Endothelial cell of umbilical vein (primary cell): Measurements from ENCODE around the gene CSMD2. TPM values are rescaled to one million over a fixed set of nuclear protein-coding genes. Genes with fewer than 3 reads are reported as not detected.

Experiments
- BruUV-seq: library from RNA; stranded (reverse); fragments of 400-500 nt; replicated peaks from 2 replicates; lab custom pipeline; 2021; lab: Mats Ljungman, UMichigan
- CTCF ChIA-PET: fragments of 300-600, 350-600 bp; sonication (Branson Sonifier 250); formaldehyde crosslinking; loops from one replicate; lab custom pipeline; 2021; ENCODE audit warnings: antibody characterized with exemption, inconsistent platforms; lab: Charles Lee
- POLR2A ChIA-PET: fragments of 300-600, 350-600 bp; sonication (Branson Sonifier 250); formaldehyde crosslinking; loops from one replicate; lab custom pipeline; 2021; ENCODE audit warnings: antibody characterized with exemption, inconsistent platforms; lab: Charles Lee
- DNase-seq: peaks from one replicate; pipeline ENCODE4 v3.0.0-alpha.2; 2011; ENCODE audit warnings: low read depth, low spot score
- FAIRE-seq: peaks from 2 replicates; lab custom pipeline; 2011; peaks lifted over from hg19 to GRCh38; lab: Jason Lieb, UNC
- H2AFZ ChIP-seq: 2 replicates; pipeline ENCODE4 v1.6.0; 2012; ENCODE audit warnings: low read depth, low read length, control low read depth, inconsistent platforms
- H3K27ac ChIP-seq: 2 replicates; pipeline ENCODE4 v1.5.1; 2011; ENCODE audit warnings: low read depth, mild to moderate bottlenecking, control low read depth, low read length, moderate library complexity; ENCODE audit not compliant: insufficient read depth
- H3K27me3 ChIP-seq, 2 experiments: 2 replicates each; pipeline versions ENCODE4 v1.6.0 to v1.6.1; 2011; ENCODE audit warnings: low read length in 2 of 2, mixed read lengths in 1 of 2; ENCODE audit not compliant: control insufficient read depth in 2 of 2, insufficient read depth in 2 of 2
- H3K36me3 ChIP-seq, 2 experiments: 2 replicates in 1 of 2; 3 replicates in 1 of 2; pipeline ENCODE4 v1.5.1; 2011; ENCODE audit warnings: low read length in 2 of 2, mild to moderate bottlenecking in 1 of 2, moderate library complexity in 1 of 2; ENCODE audit not compliant: control insufficient read depth in 2 of 2, insufficient read depth in 2 of 2; ENCODE audit errors: extremely low read depth in 1 of 2
- H3K4me1 ChIP-seq: 3 replicates; pipeline ENCODE4 v1.5.1; 2011; ENCODE audit warnings: mild to moderate bottlenecking, low read length; ENCODE audit not compliant: control insufficient read depth, insufficient read depth; ENCODE audit errors: extremely low read depth
- H3K4me2 ChIP-seq: 2 replicates; pipeline ENCODE4 v1.6.1; 2011; ENCODE audit warnings: low read length, control low read depth, mixed read lengths; ENCODE audit not compliant: insufficient read depth
- H3K4me3 ChIP-seq, 3 experiments: fragments of 200-600 bp in 1 of 3; sonication (generic), shearing (Covaris generic) in 1 of 3; replicated peaks in 1 of 3; 2 replicates each; pipeline ENCODE4 v1.5.1; 2011 to 2016; ENCODE audit warnings: control low read depth in 3 of 3, low read length in 3 of 3, mild to moderate bottlenecking in 2 of 3, inconsistent platforms in 1 of 3, low read depth in 1 of 3, moderate library complexity in 1 of 3; ENCODE audit not compliant: insufficient read depth in 1 of 3
- H3K79me2 ChIP-seq: 2 replicates; pipeline ENCODE4 v1.6.0; 2012; ENCODE audit warnings: low read length, inconsistent platforms; ENCODE audit not compliant: control insufficient read depth, insufficient read depth
- H3K9ac ChIP-seq: replicated peaks from 2 replicates; pipeline ENCODE3; 2011; ENCODE audit warnings: low read length, control low read depth; ENCODE audit not compliant: insufficient read depth; ENCODE audit errors: extremely low read depth
- H3K9me1 ChIP-seq: replicated peaks from 3 replicates; pipeline ENCODE4 v1.6.0; 2011; ENCODE audit warnings: mild to moderate bottlenecking, low read length; ENCODE audit not compliant: control insufficient read depth, insufficient read depth; ENCODE audit errors: extremely low read depth
- H3K9me3 ChIP-seq: replicated peaks from 2 replicates; pipeline ENCODE4 v1.5.1; 2012; ENCODE audit warnings: low read length, inconsistent platforms; ENCODE audit not compliant: control insufficient read depth, insufficient read depth
- H4K20me1 ChIP-seq: replicated peaks from 2 replicates; pipeline ENCODE3; 2011; ENCODE audit warnings: mild to moderate bottlenecking, low read length; ENCODE audit not compliant: control insufficient read depth, insufficient read depth; ENCODE audit errors: extremely low read depth
- EZH2 ChIP-seq: IDR thresholded peaks from 2 replicates; pipeline ENCODE4 v1.6.1; 2012; ENCODE audit warnings: borderline replicate concordance, low read depth, mild to moderate bottlenecking, moderate library complexity, low read length, inconsistent platforms; ENCODE audit not compliant: severe bottlenecking
- FOS ChIP-seq: IDR thresholded peaks from 2 replicates; pipeline ENCODE4 v1.6.1; 2011; ENCODE audit warnings: mild to moderate bottlenecking, low read length, moderate library complexity, borderline replicate concordance; ENCODE audit not compliant: insufficient read depth
- GATA2 ChIP-seq: IDR thresholded peaks from 2 replicates; pipeline ENCODE4 v1.7.0; 2011; ENCODE audit warnings: low read depth, mild to moderate bottlenecking, moderate library complexity, mixed read lengths, low read length; ENCODE audit not compliant: insufficient read length, insufficient read depth
- JUN ChIP-seq: IDR thresholded peaks from 2 replicates; pipeline ENCODE4 v1.6.1; 2011; ENCODE audit warnings: borderline replicate concordance, low read depth; ENCODE audit not compliant: insufficient read length, insufficient read depth
- MYC ChIP-seq: IDR thresholded peaks from one replicate; pipeline ENCODE4 v1.6.1; 2011; ENCODE audit warnings: mild to moderate bottlenecking, low read depth, low read length
- POLR2A ChIP-seq: IDR thresholded peaks from 2 replicates; pipeline ENCODE4 v1.6.1; 2012; ENCODE audit warnings: low read depth, mild to moderate bottlenecking, control low read depth, low read length
- POLR2AphosphoS5 ChIP-seq: IDR thresholded peaks from 2 replicates; pipeline ENCODE4 v1.6.1; 2012; ENCODE audit warnings: low read depth, mild to moderate bottlenecking, control low read depth, low read length, moderate library complexity; ENCODE audit not compliant: insufficient read depth
- dilution Hi-C: fragments of 300-500 bp; cut with MboI; formaldehyde crosslinking; loops from one replicate; pipeline ENCODE4 v1.15.0; 2019; ENCODE audit warnings: low sequenced_read_pairs; ENCODE audit not compliant: extremely low pct_ligation_motif_present
- intact Hi-C: fragments of 100-400 bp; cut with micrococcal nuclease; formaldehyde crosslinking; loops from one replicate; pipeline ENCODE4 v1.10.0; 2022
- polyA plus RNA-seq, 4 experiments: library from polyadenylated mRNA; depleted of rRNA in 3 of 4; stranded (reverse) in 3 of 4; unstranded in 1 of 4; fragments of >200 nt; gene quantifications; 2 replicates each; pipeline versions ENCODE4 v1.2.1 to v1.2.3, GENCODE V29; 2011 to 2012; ENCODE audit warnings: missing spikeins in 1 of 4
- total RNA-seq: library from RNA; stranded (reverse); gene quantifications from 2 replicates; pipeline ENCODE4 v1.2.3, GENCODE V29; 2021
- TF ChIP-seq, protein P1 (sequence below): IDR thresholded peaks from 2 replicates; pipeline ENCODE4 v1.6.1; 2011; ENCODE audit not compliant: insufficient read depth, insufficient read length
- TF ChIP-seq, protein P2 (sequence below), 2 donors: IDR thresholded peaks; 1 replicate in 1 of 2; 2 replicates in 1 of 2; pipeline ENCODE4 v1.5.1; 2011; ENCODE audit warnings: low read length in 2 of 2, mild to moderate bottlenecking in 2 of 2, moderate library complexity in 2 of 2, control low read depth in 1 of 2, inconsistent platforms in 1 of 2, low read depth in 1 of 2; ENCODE audit not compliant: insufficient read depth in 1 of 2; ENCODE audit errors: extremely low read depth in 1 of 2

The CSMD2 gene
- total and polyA plus RNA-seq, 2 donors (not counting 3 experiments of a cell fraction or from before 2014, with no cell fraction given): under 0.01 TPM; not detected in 1

DNA sequence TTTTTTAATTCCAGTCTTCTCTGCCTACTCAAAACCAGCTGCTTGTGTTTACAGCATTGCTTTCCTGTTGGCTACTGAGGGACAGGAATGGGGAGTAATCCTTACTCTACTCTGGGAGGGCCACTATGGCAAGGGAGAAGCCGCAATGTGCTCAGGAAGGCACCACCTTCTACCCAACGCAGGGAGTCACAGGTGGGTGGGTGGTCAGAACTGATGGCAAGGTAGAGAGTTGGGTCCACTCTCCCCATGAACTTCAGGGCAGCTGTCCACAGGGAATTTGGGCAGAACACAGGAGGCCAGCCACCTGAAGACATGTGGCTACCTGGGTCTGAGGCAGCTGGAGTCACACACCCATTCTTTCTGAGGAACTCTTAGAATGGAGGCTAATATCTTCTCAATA, 341.6 kb downstream of the CSMD2 start:
- no peak overlapping the region for H3K4me3 ChIP-seq
- H3K27ac ChIP-seq: no peak overlapping the region
- TF ChIP-seq POLR2AphosphoS5 (no peak), FOS (no peak), GATA2 (no peak), POLR2A (no peak), EZH2 (no peak), MYC (no peak), JUN (no peak)
- TF ChIP-seq, protein P1, sequence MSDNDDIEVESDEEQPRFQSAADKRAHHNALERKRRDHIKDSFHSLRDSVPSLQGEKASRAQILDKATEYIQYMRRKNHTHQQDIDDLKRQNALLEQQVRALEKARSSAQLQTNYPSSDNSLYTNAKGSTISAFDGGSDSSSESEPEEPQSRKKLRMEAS: no peak
- TF ChIP-seq, protein P2, sequence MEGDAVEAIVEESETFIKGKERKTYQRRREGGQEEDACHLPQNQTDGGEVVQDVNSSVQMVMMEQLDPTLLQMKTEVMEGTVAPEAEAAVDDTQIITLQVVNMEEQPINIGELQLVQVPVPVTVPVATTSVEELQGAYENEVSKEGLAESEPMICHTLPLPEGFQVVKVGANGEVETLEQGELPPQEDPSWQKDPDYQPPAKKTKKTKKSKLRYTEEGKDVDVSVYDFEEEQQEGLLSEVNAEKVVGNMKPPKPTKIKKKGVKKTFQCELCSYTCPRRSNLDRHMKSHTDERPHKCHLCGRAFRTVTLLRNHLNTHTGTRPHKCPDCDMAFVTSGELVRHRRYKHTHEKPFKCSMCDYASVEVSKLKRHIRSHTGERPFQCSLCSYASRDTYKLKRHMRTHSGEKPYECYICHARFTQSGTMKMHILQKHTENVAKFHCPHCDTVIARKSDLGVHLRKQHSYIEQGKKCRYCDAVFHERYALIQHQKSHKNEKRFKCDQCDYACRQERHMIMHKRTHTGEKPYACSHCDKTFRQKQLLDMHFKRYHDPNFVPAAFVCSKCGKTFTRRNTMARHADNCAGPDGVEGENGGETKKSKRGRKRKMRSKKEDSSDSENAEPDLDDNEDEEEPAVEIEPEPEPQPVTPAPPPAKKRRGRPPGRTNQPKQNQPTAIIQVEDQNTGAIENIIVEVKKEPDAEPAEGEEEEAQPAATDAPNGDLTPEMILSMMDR (IDR thresholded peaks at IDR 0.05; ENCODE audit: extremely low read depth in 1 of 2, insufficient read depth in 1 of 2, low read depth in 1 of 2, low read length in 2 of 2): no peak
- FAIRE-seq (no peak), DNase-seq (no peak)
- no peaks in the 10 kb centered on the region for H3K27me3 ChIP-seq
- H3K9ac ChIP-seq: no peak overlapping the region
- POLR2A ChIA-PET: no interaction called here
- no peak overlapping the region for H2AFZ ChIP-seq
- H3K36me3 ChIP-seq: no peaks in the 10 kb centered on the region
- intact Hi-C loops: no loop called here
- no peak overlapping the region for H3K4me2 ChIP-seq
- H3K9me1 ChIP-seq: no peaks in the 10 kb centered on the region
- H3K9me3 ChIP-seq: peaks cover 8% of the 10 kb centered on the region
- no peaks in the 10 kb centered on the region for H3K79me2 ChIP-seq
- dilution Hi-C loops: no loop called here
- no peaks in the 10 kb centered on the region for H4K20me1 ChIP-seq
- CTCF ChIA-PET: no interaction called here
- BruUV-seq: no TSS peak
- no peaks in the 10 kb centered on the region for H3K4me1 ChIP-seq
